ENCODE measurements around the gene MTHFD2L. TPM values are rescaled to one million over a fixed set of nuclear protein-coding genes. Genes with fewer than 3 reads are reported as not detected.

Gene MTHFD2L
- total and polyA plus RNA-seq, 2 of the 8 experiments (the other 6 are each of a cell fraction or from before 2014, with no cell fraction given), result 5.4 to 15.0 TPM

GRCh38 chr4:74291471-74291870, 133.6 kb downstream of the MTHFD2L start:
- Histone ChIP-seq H3K23me2 (ENCODE audit: low read depth, low read length) (no peaks in the 10 kb centered on the region), H4K20me1 (replicated peaks in 1 of 2; ENCODE audit: control insufficient read depth in 1 of 2, insufficient read depth in 2 of 2, low read length in 2 of 2) (no peaks in the 10 kb centered on the region), H2AFZ (ENCODE audit: low read length) (no peak overlapping the region), H3K4me1 (replicated peaks in 1 of 4; ENCODE audit: control insufficient read depth in 3 of 4, insufficient read depth in 4 of 4, low read length in 3 of 4) (no peaks in the 10 kb centered on the region), H3K4me2 (ENCODE audit: insufficient read depth in 1 of 2, low read depth in 2 of 2, low read length in 2 of 2) (no peak overlapping the region), H3K36me3 (ENCODE audit: control insufficient read depth in 2 of 4, insufficient read depth in 4 of 4, low read length in 3 of 4) (no peaks in the 10 kb centered on the region), H3K9ac (replicated peaks in 1 of 4; ENCODE audit: extremely low read depth in 1 of 4, low read depth in 3 of 4, low read length in 3 of 4) (no peak overlapping the region), H3K27me3 (replicated peaks in 1 of 4; ENCODE audit: control insufficient read depth in 3 of 4, extremely low read depth in 1 of 4, insufficient read depth in 3 of 4, low read length in 3 of 4) (no peaks in the 10 kb centered on the region), H3K4me3 (ENCODE audit: extremely low read depth in 1 of 4, insufficient read depth in 2 of 4, low read depth in 3 of 4, low read length in 4 of 4) (no peak overlapping the region), H4K91ac (replicated peaks; ENCODE audit: insufficient read length, low read length) (no peak overlapping the region), H3K9me3 (ENCODE audit: insufficient read depth in 2 of 2, low read depth in 1 of 2, low read length in 1 of 2) (no peaks in the 10 kb centered on the region), H2BK12ac (ENCODE audit: low read depth, low read length) (no peak overlapping the region), H3K4ac (replicated peaks; ENCODE audit: insufficient read length, low read depth, low read length) (no peak overlapping the region), H2BK120ac (replicated peaks; ENCODE audit: low read depth, low read length) (no peak overlapping the region), H3K18ac (ENCODE audit: extremely low read depth, low read length) (no peak overlapping the region), H2BK15ac (ENCODE audit: low read length) (no peak overlapping the region), H3K27ac (ENCODE audit: low read depth, low read length) (no peak overlapping the region), H3K79me1 (ENCODE audit: low read depth, low read length) (no peaks in the 10 kb centered on the region), H2BK5ac (ENCODE audit: low read depth, low read length) (no peak overlapping the region), H3K56ac (replicated peaks; ENCODE audit: insufficient read length, low read depth, low read length) (no peak overlapping the region), H3K79me2 (ENCODE audit: control insufficient read depth in 1 of 2, insufficient read depth in 2 of 2, low read length in 2 of 2) (no peaks in the 10 kb centered on the region), H2AK5ac (ENCODE audit: low read depth, low read length) (no peak overlapping the region), H3K14ac (ENCODE audit: insufficient read length) (no peak overlapping the region), H3K23ac (ENCODE audit: insufficient read length) (no peak overlapping the region), H4K8ac (ENCODE audit: extremely low read depth, insufficient read depth, low read length) (no peak overlapping the region), H4K5ac (ENCODE audit: insufficient read length, low read depth, low read length) (no peak overlapping the region), H2BK20ac (ENCODE audit: low read length) (no peak overlapping the region)
- ChIA-PET CTCF (ENCODE audit: partially characterized antibody) (interaction anchor here (1.0 to 2.1 kb wide), 2 partner anchors 59 to 63 kb away, joined by 4 to 5 read pairs; no protein-coding TSS in a partner anchor), POLR2A (ENCODE audit: partially characterized antibody) (no interaction called here)
- WGBS, 2 experiments (ENCODE audit: extremely low coverage in 1 of 2, insufficient coverage in 1 of 2, insufficient read length in 1 of 2, insufficient replicate concordance in 2 of 2, low coverage in 1 of 2, low lambda C conversion rate in 2 of 2, missing lambda C conversion rate in 1 of 2), result 83% methylated on average over 1 of the region's 1 CpG; no CpG with 5 or more reads in 1 of the 2 experiments
- TF ChIP-seq CBX5 (IDR thresholded peaks at IDR 0.05; ENCODE audit: low read depth, low read length), result no peak
- no peak for TF ChIP-seq RNF2 (IDR thresholded peaks at IDR 0.05; ENCODE audit: borderline replicate concordance, low read depth, low read length, missing control alignments, poor library complexity, severe bottlenecking)
- TF ChIP-seq NRF1 (IDR thresholded peaks at IDR 0.05; ENCODE audit: low read depth, low read length), result no peak
- no peak for TF ChIP-seq POLR2AphosphoS5 (IDR thresholded peaks at IDR 0.05; ENCODE audit: low read depth, low read length)
- TF ChIP-seq TBP (IDR thresholded peaks at IDR 0.05; ENCODE audit: low read depth, low read length), result no peak
- TF ChIP-seq RFX5 (IDR thresholded peaks at IDR 0.05; ENCODE audit: borderline replicate concordance, low read depth, low read length), result no peak
- DNase-seq (ENCODE audit: low read depth in 1 of 2, low spot score in 2 of 2), result no peak
- FAIRE-seq, result no peak

Measured in H1 (cell line).